SK-N-SH (cell line): ENCODE results near the gene CELSR1. TPM values are rescaled to one million over a fixed set of nuclear protein-coding genes. Genes with fewer than 3 reads are reported as not detected.

Experiments
- CTCF ChIA-PET: fragments of 300-600, 350-600 bp; formaldehyde crosslinking; extraction: SDS; loops from one replicate; lab custom pipeline; 2021; lab: Yijun Ruan, JAX
- POLR2A ChIA-PET: fragments of 350-600 bp; sonication (Branson Sonifier 250); formaldehyde crosslinking; extraction: SDS; loops from one replicate; lab custom pipeline; 2020; ENCODE audit warnings: antibody characterized with exemption, inconsistent platforms; lab: Yijun Ruan, JAX
- DNase-seq: peaks from one replicate; pipeline ENCODE4 v3.0.0; 2012
- H2AFZ ChIP-seq: fragments of 200-600 bp; sonication (generic); 2 replicates; pipeline ENCODE4 v1.8.1; 2016; ENCODE audit warnings: antibody characterized with exemption, mild to moderate bottlenecking, low read depth
- H3F3A ChIP-seq: fragments of 200-600 bp; sonication (generic); replicated peaks from 2 replicates; pipeline ENCODE3; 2016; ENCODE audit warnings: antibody characterized with exemption, mild to moderate bottlenecking; ENCODE audit not compliant: insufficient read depth
- H3K27ac ChIP-seq, 2 experiments: fragments of 200-500 bp in 1 of 2; fragments of 200-600 bp in 1 of 2; sonication (Bioruptor generic) in 1 of 2; sonication (generic), shearing (Covaris generic) in 1 of 2; 2 replicates each; pipeline versions ENCODE4 v1.5.1 to v1.6.1; 2014 to 2016; ENCODE audit warnings: low read depth in 2 of 2, inconsistent platforms in 1 of 2, low read length in 1 of 2, mild to moderate bottlenecking in 1 of 2, mixed read lengths in 1 of 2
- H3K27me3 ChIP-seq: fragments of 200-600 bp; sonication (generic), shearing (Covaris generic); 2 replicates; pipeline ENCODE4 v1.6.1; 2016; ENCODE audit warnings: mixed run types; ENCODE audit not compliant: insufficient read depth
- H3K36me3 ChIP-seq, 2 experiments: fragments of 200-500 bp in 1 of 2; fragments of 200-600 bp in 1 of 2; sonication (Bioruptor generic) in 1 of 2; sonication (generic) in 1 of 2; replicated peaks in 1 of 2; 2 replicates each; pipeline versions ENCODE3 to v1.5.1; 2014 to 2016; ENCODE audit warnings: low read length in 1 of 2, mild to moderate bottlenecking in 1 of 2; ENCODE audit not compliant: insufficient read depth in 2 of 2, control insufficient read depth in 1 of 2
- H3K4me1 ChIP-seq, 2 experiments: fragments of 200-500 bp in 1 of 2; fragments of 200-600 bp in 1 of 2; sonication (Bioruptor generic) in 1 of 2; sonication (generic), shearing (Covaris generic) in 1 of 2; 2 replicates each; pipeline versions ENCODE4 v1.5.1 to v1.6.1; 2014 to 2016; ENCODE audit warnings: low read depth in 1 of 2, low read length in 1 of 2, mixed run types in 1 of 2; ENCODE audit not compliant: insufficient read depth in 2 of 2, control insufficient read depth in 1 of 2
- H3K4me2 ChIP-seq: fragments of 200-600 bp; sonication (generic), shearing (Covaris generic); 2 replicates; pipeline ENCODE4 v1.6.1; 2017; ENCODE audit warnings: mixed run types
- H3K4me3 ChIP-seq, 2 experiments: fragments of 200-500 bp in 1 of 2; fragments of 200-600 bp in 1 of 2; sonication (Bioruptor generic) in 1 of 2; sonication (generic), shearing (Covaris generic) in 1 of 2; 2 replicates each; pipeline versions ENCODE4 v1.5.1 to v1.8.1; 2014 to 2016; ENCODE audit warnings: low read depth in 2 of 2, inconsistent platforms in 1 of 2, low read length in 1 of 2, mild to moderate bottlenecking in 1 of 2, mixed read lengths in 1 of 2, moderate library complexity in 1 of 2
- H3K79me2 ChIP-seq: fragments of 200-600 bp; sonication (generic); 2 replicates; pipeline ENCODE4 v1.8.1; 2017; ENCODE audit warnings: mild to moderate bottlenecking; ENCODE audit not compliant: insufficient read depth
- H3K9ac ChIP-seq: fragments of 200-600 bp; sonication (generic); 2 replicates; pipeline ENCODE4 v1.6.1; 2017; ENCODE audit warnings: mixed run types
- H3K9me2 ChIP-seq: fragments of 200-600 bp; sonication (generic); 2 replicates; pipeline ENCODE4 v1.6.1; 2017; ENCODE audit warnings: mixed run types
- H3K9me3 ChIP-seq: fragments of 200-600 bp; sonication (generic); 2 replicates; pipeline ENCODE4 v1.6.1; 2017; ENCODE audit warnings: mixed run types, mild to moderate bottlenecking, moderate library complexity
- H4K20me1 ChIP-seq: fragments of 200-600 bp; sonication (generic); 2 replicates; pipeline ENCODE4 v1.6.1; 2017; ENCODE audit warnings: mild to moderate bottlenecking, mixed run types; ENCODE audit not compliant: insufficient read depth
- ELF1 ChIP-seq: IDR thresholded peaks from 2 replicates; pipeline ENCODE4 v1.4.0; 2012
- FOSL2 ChIP-seq: IDR thresholded peaks from 2 replicates; pipeline ENCODE4 v1.4.0; 2012; ENCODE audit warnings: low read depth, mild to moderate bottlenecking, moderate library complexity, borderline replicate concordance
- FOXM1 ChIP-seq: IDR thresholded peaks from 2 replicates; pipeline ENCODE4 v1.4.0; 2012; ENCODE audit warnings: low read depth, mild to moderate bottlenecking
- GABPA ChIP-seq: IDR thresholded peaks from 2 replicates; pipeline ENCODE4 v1.4.0; 2012; ENCODE audit warnings: low read depth, mild to moderate bottlenecking
- MEF2A ChIP-seq: IDR thresholded peaks from 2 replicates; pipeline ENCODE4 v1.4.0; 2012; ENCODE audit warnings: low read depth, borderline replicate concordance
- RFX5 ChIP-seq: IDR thresholded peaks from 2 replicates; pipeline ENCODE4 v1.6.1; 2012; ENCODE audit warnings: mild to moderate bottlenecking, improper control_type of control experiment, low read length
- SIN3A ChIP-seq: IDR thresholded peaks from 2 replicates; pipeline ENCODE4 v1.6.1; 2012; ENCODE audit warnings: low read depth, mild to moderate bottlenecking, low read length, moderate library complexity, borderline replicate concordance
- USF1 ChIP-seq: IDR thresholded peaks from 2 replicates; pipeline ENCODE4 v1.4.0; 2012; ENCODE audit warnings: low read depth, borderline replicate concordance
- WGBS: methylation state at CpG from one replicate; pipeline ENCODE4 v1.1.6; 2017; ENCODE audit warnings: low lambda C conversion rate; 5-methylcytosine and 5-hydroxymethylcytosine counted together
- polyA plus RNA-seq, 3 experiments: library from polyadenylated mRNA; depleted of rRNA; stranded (reverse); fragments of >200 nt; gene quantifications; 2 replicates each; pipeline ENCODE4 v1.2.3, GENCODE V29; 2012
- TF ChIP-seq, protein P1 (sequence below): fragments of 150-350 bp; IDR thresholded peaks from 2 replicates; pipeline ENCODE4 v1.6.1; 2016; ENCODE audit warnings: mild to moderate bottlenecking, low read depth, low read length

Gene CELSR1
- polyA plus RNA-seq, 1 of the 3 experiments (the other 2 are of a cell fraction), result 5.0 TPM

- no peak for TF ChIP-seq ELF1
- TF ChIP-seq GABPA, result no peak
- TF ChIP-seq, protein P1, sequence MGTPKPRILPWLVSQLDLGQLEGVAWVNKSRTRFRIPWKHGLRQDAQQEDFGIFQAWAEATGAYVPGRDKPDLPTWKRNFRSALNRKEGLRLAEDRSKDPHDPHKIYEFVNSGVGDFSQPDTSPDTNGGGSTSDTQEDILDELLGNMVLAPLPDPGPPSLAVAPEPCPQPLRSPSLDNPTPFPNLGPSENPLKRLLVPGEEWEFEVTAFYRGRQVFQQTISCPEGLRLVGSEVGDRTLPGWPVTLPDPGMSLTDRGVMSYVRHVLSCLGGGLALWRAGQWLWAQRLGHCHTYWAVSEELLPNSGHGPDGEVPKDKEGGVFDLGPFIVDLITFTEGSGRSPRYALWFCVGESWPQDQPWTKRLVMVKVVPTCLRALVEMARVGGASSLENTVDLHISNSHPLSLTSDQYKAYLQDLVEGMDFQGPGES, result no peak
These were observed 85.7 kb downstream of the CELSR1 start (continued) for GRCh38 chr22:46451741-46452140.

DNA sequence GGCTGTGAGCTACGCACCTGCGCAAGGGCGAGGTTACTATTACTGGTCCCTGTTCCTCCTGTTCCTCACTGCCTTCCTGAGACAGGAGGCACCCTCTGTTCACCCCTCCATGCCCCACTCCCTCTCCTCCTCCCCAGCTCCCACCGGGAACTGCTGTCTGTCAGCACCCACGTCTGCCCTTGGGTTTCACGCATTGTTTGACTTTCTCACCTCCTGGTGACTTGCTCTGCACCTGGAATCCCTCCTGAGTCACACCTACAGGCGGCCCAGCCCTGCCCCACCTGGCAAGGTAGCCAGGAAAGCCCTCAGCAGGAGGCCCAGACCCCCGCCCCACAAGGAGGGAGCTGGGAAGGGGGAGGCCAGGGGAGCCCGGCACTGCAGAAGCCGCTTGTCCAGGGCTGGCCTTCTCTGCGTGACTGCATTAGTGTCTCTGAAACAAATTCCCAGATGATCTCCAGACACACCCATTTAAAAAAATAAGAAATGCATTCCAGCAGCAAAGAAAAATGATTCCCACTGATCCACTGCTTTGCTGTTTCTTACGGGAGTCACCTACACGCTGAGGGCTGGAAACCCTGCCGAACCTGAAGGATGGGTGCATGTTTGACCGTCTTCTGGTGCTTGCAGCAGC lies 86.4 kb downstream of the CELSR1 start:
- no peak for DNase-seq
- no peaks in the 10 kb centered on the region for H3K9me3 ChIP-seq
- 84% methylated on average over 14 of the region's 15 CpGs for WGBS
- H3F3A ChIP-seq, result no peaks in the 10 kb centered on the region
- H4K20me1 ChIP-seq, result no peaks in the 10 kb centered on the region
- H3K27me3 ChIP-seq, result no peaks in the 10 kb centered on the region
- no peaks in the 10 kb centered on the region for H3K9me2 ChIP-seq
- ChIA-PET POLR2A (no interaction called here), CTCF (interaction anchor here (1.3 kb wide), 1 partner anchor 61 kb away, joined by 3 read pairs; no protein-coding TSS in a partner anchor)
- no peak overlapping the region for H3K4me3 ChIP-seq
- H3K4me2 ChIP-seq, result no peak overlapping the region
- TF ChIP-seq RFX5 (no peak), MEF2A (no peak), USF1 (no peak)
- H3K27ac ChIP-seq, result no peak overlapping the region
- H3K36me3 ChIP-seq, result no peaks in the 10 kb centered on the region
- H3K4me1 ChIP-seq, result no peaks in the 10 kb centered on the region; a peak in 1 of 4 replicates
- no peak overlapping the region for H3K9ac ChIP-seq
- no peaks in the 10 kb centered on the region for H3K79me2 ChIP-seq
- H2AFZ ChIP-seq, result no peak overlapping the region

GRCh38 chr22:46449974-46450745 lies 87.3 kb downstream of the CELSR1 start:
- POLR2A ChIA-PET, result no interaction called here
- Histone ChIP-seq H3K79me2 (no peaks in the 10 kb centered on the region), H3K9me3 (no peaks in the 10 kb centered on the region), H3K4me2 (no peak overlapping the region), H3K4me1 (no peaks in the 10 kb centered on the region; a peak in 1 of 4 replicates), H3K9me2 (no peaks in the 10 kb centered on the region), H3K9ac (no peak overlapping the region), H4K20me1 (no peaks in the 10 kb centered on the region), H3K27ac (no peak overlapping the region), H3F3A (no peaks in the 10 kb centered on the region), H3K36me3 (no peaks in the 10 kb centered on the region), H2AFZ (no peak overlapping the region), H3K4me3 (no peak overlapping the region), H3K27me3 (no peaks in the 10 kb centered on the region)
- WGBS, result 42% methylated on average over 7 of the region's 16 CpGs
- CTCF ChIA-PET, result interaction anchor here (1.3 kb wide), 1 partner anchor 62 kb away, joined by 3 read pairs; no protein-coding TSS in a partner anchor
- TF ChIP-seq GABPA, result no peak
- no peak for TF ChIP-seq FOXM1
- TF ChIP-seq SIN3A, result no peak
- TF ChIP-seq ELF1, result no peak
- no peak for TF ChIP-seq FOSL2
- no peak for DNase-seq
